Mesenchymal stem cell (in vitro differentiated cells and primary cell): ENCODE measurements around the gene C1orf167.

ENCODE experiments used
- DNase-seq: peaks from one replicate; pipeline ENCODE4 v3.0.0-alpha.2; 2013
- H2AFZ ChIP-seq: one replicate; pipeline ENCODE4 v1.6.1; 2013; ENCODE audit warnings: low read depth, mild to moderate bottlenecking, control low read depth, inconsistent platforms, low read length, moderate library complexity
- H2AK5ac ChIP-seq: 2 replicates; pipeline ENCODE4 v1.6.1; 2013; ENCODE audit warnings: low read length, moderate library complexity, mild to moderate bottlenecking, inconsistent platforms; ENCODE audit not compliant: severe bottlenecking
- H2BK120ac ChIP-seq: one replicate; pipeline ENCODE4 v1.6.1; 2013; ENCODE audit warnings: low read depth, mild to moderate bottlenecking, inconsistent platforms, low read length, moderate library complexity
- H2BK12ac ChIP-seq, 2 experiments: one replicate each; pipeline ENCODE4 v1.6.1; 2013; ENCODE audit warnings: inconsistent platforms in 2 of 2, low read length in 2 of 2, mild to moderate bottlenecking in 2 of 2, moderate library complexity in 2 of 2, control low read depth in 1 of 2
- H2BK15ac ChIP-seq: one replicate; pipeline ENCODE4 v1.6.1; 2013; ENCODE audit warnings: mild to moderate bottlenecking, low read depth, inconsistent platforms; ENCODE audit not compliant: poor library complexity, severe bottlenecking
- H2BK5ac ChIP-seq: 2 replicates; pipeline ENCODE4 v1.6.1; 2013; ENCODE audit warnings: low read depth, mild to moderate bottlenecking, low read length, control low read depth, inconsistent platforms; ENCODE audit not compliant: poor library complexity, severe bottlenecking
- H3K14ac ChIP-seq, 2 experiments: one replicate each; pipeline ENCODE4 v1.6.1; 2013; ENCODE audit warnings: inconsistent platforms in 2 of 2, low read length in 2 of 2, control low read depth in 1 of 2, mild to moderate bottlenecking in 1 of 2, moderate library complexity in 1 of 2
- H3K18ac ChIP-seq, 2 experiments: one replicate each; pipeline ENCODE4 v1.6.1; 2013; ENCODE audit warnings: inconsistent platforms in 2 of 2, low read length in 2 of 2, control low read depth in 1 of 2, low read depth in 1 of 2, mild to moderate bottlenecking in 1 of 2
- H3K23ac ChIP-seq, 2 experiments: one replicate each; pipeline ENCODE4 v1.6.1; 2013; ENCODE audit warnings: inconsistent platforms in 2 of 2, low read length in 2 of 2, mild to moderate bottlenecking in 2 of 2, moderate library complexity in 2 of 2, control low read depth in 1 of 2
- H3K27ac ChIP-seq: 2 replicates; pipeline ENCODE4 v1.5.1; 2013; ENCODE audit warnings: mild to moderate bottlenecking, moderate library complexity, low read length, control low read depth, inconsistent platforms; ENCODE audit not compliant: poor library complexity, severe bottlenecking
- H3K27me3 ChIP-seq, 2 experiments: 2 replicates each; pipeline versions ENCODE4 v1.6.1 to v1.7.0; 2013; ENCODE audit warnings: low read length in 2 of 2, mild to moderate bottlenecking in 2 of 2, moderate library complexity in 2 of 2, control low read depth in 1 of 2, inconsistent platforms in 1 of 2; ENCODE audit not compliant: control insufficient read depth in 1 of 2, insufficient read depth in 1 of 2
- H3K36me3 ChIP-seq, 2 experiments: 2 replicates each; pipeline versions ENCODE4 v1.6.1 to v1.7.0; 2013; ENCODE audit warnings: low read length in 2 of 2, control low read depth in 1 of 2, inconsistent platforms in 1 of 2, low read depth in 1 of 2, mild to moderate bottlenecking in 1 of 2; ENCODE audit not compliant: insufficient read depth in 2 of 2, control insufficient read depth in 1 of 2
- H3K4ac ChIP-seq, 2 experiments: one replicate each; pipeline ENCODE4 v1.6.1; 2013; ENCODE audit warnings: inconsistent platforms in 2 of 2, low read length in 2 of 2, mild to moderate bottlenecking in 2 of 2, moderate library complexity in 2 of 2, control low read depth in 1 of 2, low read depth in 1 of 2
- H3K4me1 ChIP-seq: 2 replicates; pipeline ENCODE4 v1.6.1; 2013; ENCODE audit warnings: low read depth, low read length, control low read depth; ENCODE audit not compliant: control insufficient read depth, insufficient read depth
- H3K4me2 ChIP-seq: 2 replicates; pipeline ENCODE4 v1.6.1; 2013; ENCODE audit warnings: low read length, mild to moderate bottlenecking, inconsistent platforms; ENCODE audit not compliant: poor library complexity, severe bottlenecking
- H3K4me3 ChIP-seq, 2 experiments: 2 replicates each; pipeline versions ENCODE4 v1.5.1 to v1.7.0; 2013; ENCODE audit warnings: low read length in 2 of 2, mild to moderate bottlenecking in 2 of 2, control low read depth in 1 of 2, low read depth in 1 of 2; ENCODE audit not compliant: insufficient read depth in 1 of 2
- H3K79me1 ChIP-seq: replicated peaks from 2 replicates; pipeline ENCODE4 v1.6.1; 2013; ENCODE audit warnings: mild to moderate bottlenecking, control low read depth, low read length, inconsistent platforms; ENCODE audit not compliant: poor library complexity, severe bottlenecking
- H3K9ac ChIP-seq: 2 replicates; pipeline ENCODE4 v1.7.0; 2013; ENCODE audit warnings: mild to moderate bottlenecking, low read length, moderate library complexity
- H3K9me3 ChIP-seq: 2 replicates; pipeline ENCODE4 v1.7.0; 2013; ENCODE audit warnings: mild to moderate bottlenecking, low read length; ENCODE audit not compliant: control insufficient read depth
- H4K8ac ChIP-seq: one replicate; pipeline ENCODE4 v1.6.1; 2013; ENCODE audit warnings: inconsistent platforms, mild to moderate bottlenecking, low read length, moderate library complexity
- H4K91ac ChIP-seq: one replicate; pipeline ENCODE4 v1.6.1; 2013; ENCODE audit warnings: mild to moderate bottlenecking, low read length, inconsistent platforms
- WGBS: methylation state at CpG from one replicate; pipeline ENCODE4 v1.1.7; 2013; ENCODE audit warnings: mixed read lengths; 5-methylcytosine and 5-hydroxymethylcytosine counted together

Gene C1orf167

GRCh38 chr1:11828511-11828910 lies 66.5 kb downstream of the C1orf167 start:
- no peak overlapping the region for H2AK5ac ChIP-seq
- no peak overlapping the region for H4K8ac ChIP-seq
- H3K79me1 ChIP-seq: peaks cover 27% of the 10 kb centered on the region
- H2BK12ac ChIP-seq: no peak overlapping the region
- H3K23ac ChIP-seq: no peak overlapping the region
- DNase-seq: no peak
- H3K18ac ChIP-seq: no peak overlapping the region
- no peaks in the 10 kb centered on the region for H3K27me3 ChIP-seq
- H3K4me1 ChIP-seq: no peaks in the 10 kb centered on the region
- H3K4me3 ChIP-seq: no peak overlapping the region
- H3K9me3 ChIP-seq: no peaks in the 10 kb centered on the region
- no peak overlapping the region for H3K14ac ChIP-seq
- no peak overlapping the region for H2BK15ac ChIP-seq
- H3K27ac ChIP-seq: no peak overlapping the region
- no peak overlapping the region for H3K9ac ChIP-seq
- no peak overlapping the region for H2AFZ ChIP-seq
- H3K4ac ChIP-seq: no peak overlapping the region
- H3K4me2 ChIP-seq: no peak overlapping the region
- H4K91ac ChIP-seq: no peak overlapping the region
- H2BK5ac ChIP-seq: no peak overlapping the region
- 98% methylated on average over 19 of the region's 19 CpGs for WGBS
- H2BK120ac ChIP-seq: no peak overlapping the region
- peaks cover 73 to 95% of the 10 kb centered on the region in 2 experiments for H3K36me3 ChIP-seq

- H2BK5ac ChIP-seq: no peak overlapping the region
- no peak overlapping the region for H2BK12ac ChIP-seq
- H4K8ac ChIP-seq: no peak overlapping the region
- no peaks in the 10 kb centered on the region for H3K27me3 ChIP-seq
- H3K9ac ChIP-seq: no peak overlapping the region
- no peaks in the 10 kb centered on the region for H3K4me1 ChIP-seq
- H3K14ac ChIP-seq: no peak overlapping the region
- H2BK120ac ChIP-seq: no peak overlapping the region
- no peak overlapping the region for H3K23ac ChIP-seq
- H3K4me2 ChIP-seq: no peak overlapping the region
- no peak overlapping the region for H4K91ac ChIP-seq
- no peak overlapping the region for H3K27ac ChIP-seq
- no peak overlapping the region for H3K4me3 ChIP-seq
- H3K4ac ChIP-seq: no peak overlapping the region
- no peaks in the 10 kb centered on the region for H3K9me3 ChIP-seq
- DNase-seq: no peak
- H2AK5ac ChIP-seq: no peak overlapping the region
- H3K79me1 ChIP-seq: peaks cover 20% of the 10 kb centered on the region
- no peak overlapping the region for H3K18ac ChIP-seq
- 90% methylated on average over 8 of the region's 9 CpGs for WGBS
- no peak overlapping the region for H2AFZ ChIP-seq
- H3K36me3 ChIP-seq: peaks cover 77 to 95% of the 10 kb centered on the region in 2 experiments
- no peak overlapping the region for H2BK15ac ChIP-seq
Measured at GRCh38 chr1:11831945-11832725, 70.1 kb downstream of the C1orf167 start.

GRCh38 chr1:11833497-11833896 lies 71.5 kb downstream of the C1orf167 start:
- Histone ChIP-seq H3K4me1 (no peaks in the 10 kb centered on the region), H3K27ac (no peak overlapping the region), H3K9me3 (no peaks in the 10 kb centered on the region), H3K4me3 (no peak overlapping the region), H3K14ac (no peak overlapping the region), H2BK15ac (no peak overlapping the region), H3K4ac (no peak overlapping the region), H4K8ac (no peak overlapping the region), H2BK120ac (no peak overlapping the region), H2AK5ac (no peak overlapping the region), H3K23ac (no peak overlapping the region), H3K27me3 (no peaks in the 10 kb centered on the region), H2BK5ac (no peak overlapping the region), H3K4me2 (no peak overlapping the region), H3K79me1 (peaks cover 20% of the 10 kb centered on the region), H2BK12ac (no peak overlapping the region), H3K18ac (no peak overlapping the region), H3K9ac (no peak overlapping the region), H4K91ac (no peak overlapping the region), H2AFZ (no peak overlapping the region), H3K36me3 (peaks cover 77 to 95% of the 10 kb centered on the region in 2 experiments)
- DNase-seq: no peak
- 97% methylated on average over 8 of the region's 8 CpGs for WGBS

- Histone ChIP-seq H3K4me2 (no peak overlapping the region), H3K14ac (no peak overlapping the region), H3K27ac (no peak overlapping the region), H3K23ac (no peak overlapping the region), H3K18ac (no peak overlapping the region), H3K79me1 (peaks cover 21% of the 10 kb centered on the region), H4K91ac (no peak overlapping the region), H2BK120ac (no peak overlapping the region), H2BK12ac (no peak overlapping the region), H3K4me3 (no peak overlapping the region), H3K27me3 (no peaks in the 10 kb centered on the region), H3K9me3 (no peaks in the 10 kb centered on the region), H3K4me1 (no peaks in the 10 kb centered on the region), H2BK15ac (no peak overlapping the region), H2BK5ac (no peak overlapping the region), H2AFZ (no peak overlapping the region), H2AK5ac (no peak overlapping the region), H3K9ac (no peak overlapping the region), H3K4ac (no peak overlapping the region), H3K36me3 (peaks cover 75 to 95% of the 10 kb centered on the region in 2 experiments), H4K8ac (peak overlapping the region; percentile 53)
- DNase-seq: no peak
- 98% methylated on average over 13 of the region's 13 CpGs for WGBS
Measured at GRCh38 chr1:11833900-11834299, 71.9 kb downstream of the C1orf167 start.
